Epithelial cell of alveolus of lung (primary cell): ENCODE measurements around the gene CRACDL. TPM values are rescaled to one million over a fixed set of nuclear protein-coding genes. Genes with fewer than 3 reads are reported as not detected.

ENCODE experiments used
- total RNA-seq: library from RNA; depleted of rRNA; stranded (reverse); fragments of >200 nt; gene quantifications from 2 replicates; pipeline ENCODE4 v1.2.1, GENCODE V29; 2015

CRACDL gene
- total RNA-seq: 0.13 and 0.24 TPM in 2 replicates

GRCh38 chr2:98935777-98936352 is at the start of gene CRACDL:
Gene CRACDL, minus strand, starts transcription at chr2:98936225. Its CDS starts 89,425 bp downstream, at chr2:98846800.

Other genes starting within 250 kb of the CRACDL start
- gene MGAT4A, start 205.1 kb downstream of the CRACDL start, total RNA-seq: 0.39 and 0.56 TPM in 2 replicates
- gene C2orf15, start 205.5 kb upstream of the CRACDL start, total RNA-seq: not detected in 2 replicates
- 0.72 and 0.91 TPM in 2 replicates for gene TSGA10, start 218.7 kb upstream of the CRACDL start, total RNA-seq
- 1.6 and 6.1 TPM in 2 replicates for gene LIPT1, start 218.7 kb upstream of the CRACDL start, total RNA-seq
- gene MITD1, start 244.8 kb upstream of the CRACDL start, total RNA-seq: 19.3 and 23.9 TPM in 2 replicates
- gene MRPL30, start 245.0 kb upstream of the CRACDL start, total RNA-seq: 33.0 and 48.2 TPM in 2 replicates